GM12872 (cell line): ENCODE results near the gene ACTN3.

Source experiments
- TF ChIP-seq, protein P1 (sequence below): IDR thresholded peaks from 3 replicates; pipeline ENCODE4 v1.5.1; 2011; ENCODE audit warnings: low read depth, mild to moderate bottlenecking, low read length, moderate library complexity; ENCODE audit not compliant: insufficient read depth

The ACTN3 gene

DNA sequence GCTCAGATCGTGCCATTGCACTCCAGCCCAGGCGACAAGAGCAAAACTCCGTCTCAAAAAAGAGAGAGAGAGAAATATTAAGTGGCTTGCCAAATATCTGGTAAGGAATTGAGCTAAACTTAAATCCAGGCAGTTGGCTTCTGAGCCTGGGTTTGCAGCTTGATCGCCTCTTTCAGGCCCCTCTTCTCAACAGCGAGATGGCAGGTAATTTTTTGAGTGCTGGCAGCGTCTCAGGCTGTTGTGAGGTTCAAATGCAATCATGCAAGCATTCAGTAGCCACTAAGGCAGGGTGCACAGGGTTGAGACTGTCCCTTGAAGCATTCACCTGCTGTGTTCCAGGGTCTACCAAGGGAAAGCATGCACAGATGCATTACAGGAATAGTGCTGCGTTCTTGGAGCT lies 22.4 kb downstream of the ACTN3 start:
- TF ChIP-seq, protein P1, sequence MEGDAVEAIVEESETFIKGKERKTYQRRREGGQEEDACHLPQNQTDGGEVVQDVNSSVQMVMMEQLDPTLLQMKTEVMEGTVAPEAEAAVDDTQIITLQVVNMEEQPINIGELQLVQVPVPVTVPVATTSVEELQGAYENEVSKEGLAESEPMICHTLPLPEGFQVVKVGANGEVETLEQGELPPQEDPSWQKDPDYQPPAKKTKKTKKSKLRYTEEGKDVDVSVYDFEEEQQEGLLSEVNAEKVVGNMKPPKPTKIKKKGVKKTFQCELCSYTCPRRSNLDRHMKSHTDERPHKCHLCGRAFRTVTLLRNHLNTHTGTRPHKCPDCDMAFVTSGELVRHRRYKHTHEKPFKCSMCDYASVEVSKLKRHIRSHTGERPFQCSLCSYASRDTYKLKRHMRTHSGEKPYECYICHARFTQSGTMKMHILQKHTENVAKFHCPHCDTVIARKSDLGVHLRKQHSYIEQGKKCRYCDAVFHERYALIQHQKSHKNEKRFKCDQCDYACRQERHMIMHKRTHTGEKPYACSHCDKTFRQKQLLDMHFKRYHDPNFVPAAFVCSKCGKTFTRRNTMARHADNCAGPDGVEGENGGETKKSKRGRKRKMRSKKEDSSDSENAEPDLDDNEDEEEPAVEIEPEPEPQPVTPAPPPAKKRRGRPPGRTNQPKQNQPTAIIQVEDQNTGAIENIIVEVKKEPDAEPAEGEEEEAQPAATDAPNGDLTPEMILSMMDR, result no peak

GRCh38 chr11:66570079-66570849 lies 23.6 kb downstream of the ACTN3 start:
- TF ChIP-seq, protein P1, result no peak

DNA sequence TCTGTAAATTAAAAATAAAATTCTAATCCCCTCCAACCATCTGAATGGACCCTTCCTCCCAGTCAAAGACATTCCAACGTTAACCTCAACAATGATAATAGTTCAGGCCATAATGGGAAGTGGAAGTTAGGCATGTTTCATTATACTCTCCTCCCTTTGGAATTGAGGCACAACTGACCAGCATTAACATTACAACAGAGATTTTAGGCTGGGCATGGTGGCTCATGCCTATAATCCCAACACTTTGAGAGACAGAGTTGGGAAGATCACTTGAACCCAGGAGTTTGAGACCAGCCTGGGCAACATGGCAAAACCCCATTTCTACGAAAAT lies 24.1 kb downstream of the ACTN3 start:
- TF ChIP-seq, protein P1, result no peak

DNA sequence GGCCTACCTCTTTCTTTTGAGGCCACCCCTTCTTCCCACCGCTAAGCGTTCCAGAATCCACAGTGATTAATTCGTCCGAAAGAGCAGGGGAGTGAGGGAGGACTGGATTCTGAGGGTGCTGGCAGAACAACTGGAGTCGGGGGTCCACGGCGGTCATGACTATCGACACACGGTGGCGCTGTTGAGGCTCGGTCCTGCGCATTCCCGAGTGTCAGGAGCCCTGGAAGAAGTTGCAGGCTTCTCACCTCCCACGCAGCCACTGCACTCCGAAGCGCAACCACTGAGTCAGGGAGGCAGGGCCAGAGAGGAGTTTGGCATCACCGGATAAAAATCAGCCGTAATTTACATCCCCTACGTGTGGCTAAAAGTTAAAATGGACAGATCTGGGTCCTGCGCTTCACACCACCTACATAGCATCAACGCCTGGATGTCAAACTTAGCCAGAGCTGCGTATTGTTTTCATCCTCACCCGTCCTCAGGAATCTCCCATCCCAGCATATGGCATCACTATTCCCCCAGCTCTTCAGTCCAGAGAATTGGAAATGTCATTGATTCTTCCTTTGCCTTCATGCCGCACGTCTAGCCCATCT lies 32.4 kb downstream of the ACTN3 start:
- TF ChIP-seq, protein P1, result peak; percentile 87

DNA sequence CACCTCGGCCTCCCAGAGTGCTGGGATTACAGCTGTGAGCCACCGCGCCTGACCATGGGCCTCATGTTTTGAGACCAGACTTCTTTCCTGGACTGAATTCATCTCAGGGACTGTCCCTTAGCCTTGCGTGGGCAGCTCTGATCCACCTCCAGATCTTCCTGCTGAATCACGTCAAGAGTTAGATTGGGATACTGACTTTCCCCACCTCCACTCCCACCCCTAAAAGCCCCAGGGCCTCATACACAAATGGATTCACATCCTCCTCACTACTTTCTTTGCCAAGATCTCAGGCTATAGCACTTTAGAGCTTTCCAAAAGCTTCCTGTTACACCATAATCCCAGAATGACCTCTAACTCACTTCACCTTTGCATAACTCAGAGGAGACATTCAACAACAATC lies 34.1 kb downstream of the ACTN3 start:
- TF ChIP-seq, protein P1, result no peak

DNA sequence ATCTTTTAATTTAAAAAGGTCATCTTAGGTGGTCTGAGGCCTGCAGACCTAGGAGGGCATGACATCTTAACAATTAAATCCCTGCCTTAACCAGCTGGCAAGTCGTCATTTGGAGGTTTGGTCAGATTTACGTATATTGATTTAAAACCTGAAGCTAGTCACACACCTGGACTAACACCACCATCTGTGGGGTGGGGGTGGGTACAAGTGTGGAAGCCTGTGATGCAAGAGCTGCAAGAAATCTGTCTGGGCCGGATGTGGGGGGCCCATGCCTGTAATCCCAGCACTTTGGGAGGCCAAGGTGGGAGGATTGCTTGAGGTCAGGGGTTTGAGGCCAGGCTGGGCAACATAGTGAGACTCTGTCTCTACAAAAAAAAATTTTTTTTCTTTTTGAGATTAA lies 34.6 kb downstream of the ACTN3 start:
- TF ChIP-seq, protein P1, result no peak

- TF ChIP-seq, protein P1, result no peak
Measured at GRCh38 chr11:66586136-66586535, 39.4 kb downstream of the ACTN3 start.
